MM.1S (cell line): ENCODE data around the gene CYTIP.

Experiments used
- DNase-seq: peaks from one replicate; pipeline ENCODE4 v3.0.0-alpha.2; 2015
- H2AFZ ChIP-seq: fragments of 300-600 bp; sonication (generic); 2 replicates; pipeline ENCODE4 v1.6.0; 2016; ENCODE audit warnings: antibody characterized with exemption, low read length
- H3F3A ChIP-seq: fragments of 300-600 bp; sonication (generic); 2 replicates; pipeline ENCODE4 v1.6.1; 2016; ENCODE audit warnings: mild to moderate bottlenecking, antibody characterized with exemption, low read length, moderate library complexity, mixed read lengths; ENCODE audit not compliant: insufficient read depth
- H3K27ac ChIP-seq: fragments of 300-600 bp; sonication (generic); 2 replicates; pipeline ENCODE4 v1.5.1; 2016; ENCODE audit warnings: mild to moderate bottlenecking, low read length
- H3K27me3 ChIP-seq: fragments of 300-600 bp; sonication (generic); replicated peaks from 2 replicates; pipeline ENCODE4 v1.6.0; 2016; ENCODE audit warnings: low read length; ENCODE audit not compliant: insufficient read depth
- H3K36me3 ChIP-seq: fragments of 300-600 bp; sonication (generic); replicated peaks from 2 replicates; pipeline ENCODE4 v1.6.1; 2016; ENCODE audit warnings: mild to moderate bottlenecking, low read length, mixed read lengths; ENCODE audit not compliant: insufficient read depth
- H3K4me1 ChIP-seq: fragments of 300-600 bp; sonication (generic); 2 replicates; pipeline ENCODE4 v1.6.1; 2016; ENCODE audit warnings: low read length, mixed read lengths
- H3K4me2 ChIP-seq: fragments of 300-600 bp; sonication (generic); 2 replicates; pipeline ENCODE4 v1.6.0; 2016; ENCODE audit warnings: low read depth, low read length
- H3K4me3 ChIP-seq: fragments of 300-600 bp; sonication (generic); 2 replicates; pipeline ENCODE4 v1.5.1; 2016; ENCODE audit warnings: low read length, mixed read lengths
- H3K79me2 ChIP-seq: fragments of 300-600 bp; sonication (generic); 2 replicates; pipeline ENCODE4 v1.6.1; 2016; ENCODE audit warnings: mixed run types, low read length, mixed read lengths
- H3K9ac ChIP-seq: fragments of 300-600 bp; sonication (generic); 2 replicates; pipeline ENCODE4 v1.6.1; 2016; ENCODE audit warnings: low read length, mixed read lengths
- H3K9me2 ChIP-seq: fragments of 300-600 bp; sonication (generic); replicated peaks from 2 replicates; pipeline ENCODE4 v1.6.1; 2016; ENCODE audit warnings: mild to moderate bottlenecking, low read length, mixed read lengths; ENCODE audit not compliant: insufficient read depth
- H3K9me3 ChIP-seq: fragments of 300-600 bp; sonication (generic); replicated peaks from 2 replicates; pipeline ENCODE4 v1.6.1; 2016; ENCODE audit warnings: mild to moderate bottlenecking, low read length, mixed read lengths; ENCODE audit not compliant: insufficient read depth
- H4K20me1 ChIP-seq: fragments of 300-600 bp; sonication (generic); 2 replicates; pipeline ENCODE4 v1.6.1; 2016; ENCODE audit warnings: mild to moderate bottlenecking, low read length, moderate library complexity, mixed read lengths; ENCODE audit not compliant: insufficient read depth
- EZH2 ChIP-seq: fragments of 300-600 bp; sonication (generic); optimal IDR thresholded peaks from 2 replicates; pipeline ENCODE3; 2017; ENCODE audit warnings: low read depth, mild to moderate bottlenecking, antibody characterized with exemption, low read length, mixed read lengths
- EZH2phosphoT487 ChIP-seq: fragments of 300-600 bp; sonication (generic); IDR thresholded peaks from 2 replicates; pipeline ENCODE4 v1.6.1; 2018; ENCODE audit warnings: antibody characterized with exemption, low read length
- TF ChIP-seq, protein P1 (sequence below): fragments of 300-600 bp; sonication (generic); IDR thresholded peaks from 2 replicates; pipeline ENCODE4 v1.5.1; 2016; ENCODE audit warnings: antibody characterized with exemption, low read length, mixed read lengths

Gene CYTIP

DNA sequence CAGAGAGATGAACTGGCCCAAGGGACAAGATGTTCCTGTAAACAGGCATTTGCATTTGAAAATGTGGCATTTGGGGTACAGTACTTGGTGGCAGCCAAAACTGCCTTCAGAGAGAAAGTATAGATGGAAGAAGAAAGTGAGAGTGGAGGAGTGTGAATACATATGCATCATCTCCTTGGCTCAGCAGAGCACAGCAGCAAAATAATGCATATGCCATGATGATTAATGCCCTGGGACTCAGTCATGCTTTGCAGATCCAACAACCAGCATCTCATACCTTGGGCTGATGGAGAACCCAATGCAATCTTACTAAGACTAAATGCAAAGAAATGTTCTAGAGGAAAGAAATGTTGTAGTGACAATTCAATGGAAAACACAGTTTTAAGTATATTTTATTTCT is 29.7 kb upstream of the CYTIP start:
- Histone ChIP-seq H3K4me3 (no peak overlapping the region), H2AFZ (no peak overlapping the region), H3K36me3 (no peaks in the 10 kb centered on the region), H3K9me3 (no peaks in the 10 kb centered on the region), H3K27me3 (no peaks in the 10 kb centered on the region), H3K4me2 (no peak overlapping the region), H3K79me2 (no peaks in the 10 kb centered on the region), H3K9ac (no peak overlapping the region), H3K4me1 (peaks cover 31% of the 10 kb centered on the region), H4K20me1 (no peaks in the 10 kb centered on the region), H3K9me2 (no peaks in the 10 kb centered on the region), H3K27ac (no peak overlapping the region), H3F3A (peaks cover 28% of the 10 kb centered on the region)
- no peak for TF ChIP-seq EZH2phosphoT487
- TF ChIP-seq EZH2, result no peak
- TF ChIP-seq, protein P1, sequence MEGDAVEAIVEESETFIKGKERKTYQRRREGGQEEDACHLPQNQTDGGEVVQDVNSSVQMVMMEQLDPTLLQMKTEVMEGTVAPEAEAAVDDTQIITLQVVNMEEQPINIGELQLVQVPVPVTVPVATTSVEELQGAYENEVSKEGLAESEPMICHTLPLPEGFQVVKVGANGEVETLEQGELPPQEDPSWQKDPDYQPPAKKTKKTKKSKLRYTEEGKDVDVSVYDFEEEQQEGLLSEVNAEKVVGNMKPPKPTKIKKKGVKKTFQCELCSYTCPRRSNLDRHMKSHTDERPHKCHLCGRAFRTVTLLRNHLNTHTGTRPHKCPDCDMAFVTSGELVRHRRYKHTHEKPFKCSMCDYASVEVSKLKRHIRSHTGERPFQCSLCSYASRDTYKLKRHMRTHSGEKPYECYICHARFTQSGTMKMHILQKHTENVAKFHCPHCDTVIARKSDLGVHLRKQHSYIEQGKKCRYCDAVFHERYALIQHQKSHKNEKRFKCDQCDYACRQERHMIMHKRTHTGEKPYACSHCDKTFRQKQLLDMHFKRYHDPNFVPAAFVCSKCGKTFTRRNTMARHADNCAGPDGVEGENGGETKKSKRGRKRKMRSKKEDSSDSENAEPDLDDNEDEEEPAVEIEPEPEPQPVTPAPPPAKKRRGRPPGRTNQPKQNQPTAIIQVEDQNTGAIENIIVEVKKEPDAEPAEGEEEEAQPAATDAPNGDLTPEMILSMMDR, result no peak
- no peak for DNase-seq

GRCh38 chr2:157471078-157471477 is 27.2 kb upstream of the CYTIP start:
- peak; percentile 74 for DNase-seq
- Histone ChIP-seq H3K4me2 (peak overlapping the region; percentile 82), H3K9me3 (no peaks in the 10 kb centered on the region), H3K36me3 (no peaks in the 10 kb centered on the region), H3K9ac (peak overlapping the region; percentile 84), H2AFZ (peak overlapping the region; percentile 65), H3K27me3 (no peaks in the 10 kb centered on the region), H3K4me3 (peak overlapping the region; percentile 51), H3F3A (peaks cover 36% of the 10 kb centered on the region), H4K20me1 (no peaks in the 10 kb centered on the region), H3K27ac (peak overlapping the region; percentile 98), H3K4me1 (peaks cover 35% of the 10 kb centered on the region), H3K79me2 (0 out of 2 replicates have a peak, but pooled peaks cover 3% of the 10 kb centered on the region), H3K9me2 (no peaks in the 10 kb centered on the region)
- TF ChIP-seq EZH2phosphoT487 (no peak), EZH2 (no peak)
- TF ChIP-seq, protein P1, result no peak

- peak; percentile 81 for DNase-seq
- no peaks in the 10 kb centered on the region for H3K36me3 ChIP-seq
- H3K27ac ChIP-seq, result peak overlapping the region; percentile 98
- peak overlapping the region; percentile 51 for H3K4me3 ChIP-seq
- H3K27me3 ChIP-seq, result no peaks in the 10 kb centered on the region
- peak overlapping the region; percentile 82 for H3K4me2 ChIP-seq
- 0 out of 2 replicates have a peak, but pooled peaks cover 3% of the 10 kb centered on the region for H3K79me2 ChIP-seq
- H3F3A ChIP-seq, result peaks cover 36% of the 10 kb centered on the region
- H3K9me2 ChIP-seq, result no peaks in the 10 kb centered on the region
- H3K9ac ChIP-seq, result peak overlapping the region; percentile 84
- TF ChIP-seq, protein P1, result no peak
- no peak for TF ChIP-seq EZH2
- no peak for TF ChIP-seq EZH2phosphoT487
- no peak overlapping the region for H2AFZ ChIP-seq
- H3K9me3 ChIP-seq, result no peaks in the 10 kb centered on the region
- no peaks in the 10 kb centered on the region for H4K20me1 ChIP-seq
- peaks cover 35% of the 10 kb centered on the region for H3K4me1 ChIP-seq
These were observed 26.4 kb upstream of the CYTIP start for GRCh38 chr2:157470321-157470720.

GRCh38 chr2:157469726-157470125 is 25.8 kb upstream of the CYTIP start:
- peak overlapping the region; percentile 82 for H3K4me2 ChIP-seq
- H3K9me2 ChIP-seq, result no peaks in the 10 kb centered on the region
- H4K20me1 ChIP-seq, result no peaks in the 10 kb centered on the region
- H3K4me1 ChIP-seq, result peaks cover 35% of the 10 kb centered on the region
- peaks cover 36% of the 10 kb centered on the region for H3F3A ChIP-seq
- TF ChIP-seq EZH2 (no peak), EZH2phosphoT487 (no peak)
- TF ChIP-seq, protein P1, result no peak
- no peak overlapping the region for H2AFZ ChIP-seq
- no peaks in the 10 kb centered on the region for H3K27me3 ChIP-seq
- peak; percentile 13 for DNase-seq
- H3K9me3 ChIP-seq, result no peaks in the 10 kb centered on the region
- 0 out of 2 replicates have a peak, but pooled peaks cover 3% of the 10 kb centered on the region for H3K79me2 ChIP-seq
- peak overlapping the region; percentile 51 for H3K4me3 ChIP-seq
- peak overlapping the region; percentile 98 for H3K27ac ChIP-seq
- no peaks in the 10 kb centered on the region for H3K36me3 ChIP-seq
- H3K9ac ChIP-seq, result peak overlapping the region; percentile 84
